Measurements from ENCODE around the gene CHST2.

- TF ChIP-seq YY1 (IDR thresholded peaks at IDR 0.05; ENCODE audit: insufficient read depth, insufficient read length) (no peak), ZNF274 (IDR thresholded peaks at IDR 0.05; ENCODE audit: low read depth, low read length) (no peak)
Measured at GRCh38 chr3:143173242-143173641, 53.7 kb downstream of the CHST2 start.

Data from NT2/D1 (cell line).